Stromal cell of bone marrow (primary cell): ENCODE measurements around the gene CD200.
A peak's percentile ranks its signal among the peaks of the same experiment; 100 is the strongest.
"Not testable (repeated sequence)": the region's sequence is repeated elsewhere in the genome, so short reads cannot be mapped to it uniquely, and the experiment has no call there.

Source experiments
- DNase-seq: peaks from one replicate; pipeline ENCODE4 v3.0.0-alpha.2; 2012; ENCODE audit warnings: low read depth

The CD200 gene

GRCh38 chr3:112388972-112389371 lies 56.0 kb downstream of the CD200 start:
- DNase-seq, result no peak

- no peak for DNase-seq
Measured at GRCh38 chr3:112389961-112390360, 57.0 kb downstream of the CD200 start.

- peak; percentile 49 for DNase-seq
Measured at GRCh38 chr3:112390783-112391641, 58.1 kb downstream of the CD200 start.

- DNase-seq, result no peak
Measured at GRCh38 chr3:112391648-112392047, 58.7 kb downstream of the CD200 start.

GRCh38 chr3:112392393-112393359 lies 59.7 kb downstream of the CD200 start:
- no peak for DNase-seq

GRCh38 chr3:112393360-112393728 lies 60.4 kb downstream of the CD200 start:
- no peak for DNase-seq

- DNase-seq, result no peak
Measured at GRCh38 chr3:112394003-112394640, 61.2 kb downstream of the CD200 start.

- no peak for DNase-seq
Measured at GRCh38 chr3:112395181-112395895, 62.4 kb downstream of the CD200 start.

GRCh38 chr3:112395896-112396290 lies 62.9 kb downstream of the CD200 start:
- no peak for DNase-seq

GRCh38 chr3:112397556-112397955 lies 64.6 kb downstream of the CD200 start:
- no peak for DNase-seq

- DNase-seq, result no peak
Measured at GRCh38 chr3:112399064-112399463, 66.1 kb downstream of the CD200 start.

GRCh38 chr3:112399554-112399953 lies 66.6 kb downstream of the CD200 start:
- not testable (repeated sequence) for DNase-seq

GRCh38 chr3:112400317-112400716 lies 67.4 kb downstream of the CD200 start:
- DNase-seq, result not testable (repeated sequence)

GRCh38 chr3:112401617-112402016 lies 68.7 kb downstream of the CD200 start:
- DNase-seq, result no peak

- DNase-seq, result no peak
Measured at GRCh38 chr3:112403103-112403502, 70.1 kb downstream of the CD200 start.

- not testable (repeated sequence) for DNase-seq
Measured at GRCh38 chr3:112404924-112405549, 72.1 kb downstream of the CD200 start.

GRCh38 chr3:112405845-112406244 lies 72.9 kb downstream of the CD200 start:
- no peak for DNase-seq

GRCh38 chr3:112407214-112407887 lies 74.4 kb downstream of the CD200 start:
- no peak for DNase-seq

- no peak for DNase-seq
Measured at GRCh38 chr3:112407888-112408702, 75.1 kb downstream of the CD200 start.

GRCh38 chr3:112409041-112409440 lies 76.1 kb downstream of the CD200 start:
- DNase-seq, result no peak
